ENCODE data around the gene IGFBPL1. TPM values are rescaled to one million over a fixed set of nuclear protein-coding genes. Genes with fewer than 3 reads are reported as not detected.

IGFBPL1 gene
- total RNA-seq, 4 donors from 2014 or later = not detected

GRCh38 chr9:38391278-38392118 lies 32.8 kb downstream of the IGFBPL1 start:
- intact Hi-C loops (cut with DNase I; ENCODE audit: low total_unique reads) = no loop called here
- TF ChIP-seq POLR2A (IDR thresholded peaks at IDR 0.05) = no peak
- TF ChIP-seq CTCF (IDR thresholded peaks at IDR 0.05) = no peak
- WGBS, 2 donors = 90 to 91% methylated on average over 18 of the region's 18 CpGs
- no peak for DNase-seq (ENCODE audit: low spot score in 2 of 2)
- H3K4me3 ChIP-seq (ENCODE audit: low read depth, poor library complexity, severe bottlenecking) = no peak overlapping the region

- intact Hi-C loops (cut with DNase I; ENCODE audit: low total_unique reads) = no loop called here
Measured at GRCh38 chr9:38390851-38391250, 33.4 kb downstream of the IGFBPL1 start.

GRCh38 chr9:38390442-38390841 lies 33.8 kb downstream of the IGFBPL1 start:
- DNase-seq (ENCODE audit: low spot score in 2 of 2) = no peak
- intact Hi-C loops (cut with DNase I; ENCODE audit: low total_unique reads) = no loop called here
- 78 to 92% methylated on average over 1 of the region's 1 CpG for WGBS, 2 donors
- H3K4me3 ChIP-seq (ENCODE audit: low read depth, poor library complexity, severe bottlenecking) = no peak overlapping the region
- TF ChIP-seq POLR2A (IDR thresholded peaks at IDR 0.05) (no peak), CTCF (IDR thresholded peaks at IDR 0.05) (no peak)

More at GRCh38 chr9:38390851-38391250, 33.4 kb downstream of the IGFBPL1 start:
- TF ChIP-seq POLR2A (IDR thresholded peaks at IDR 0.05) (no peak), CTCF (IDR thresholded peaks at IDR 0.05) (no peak)
- 68 to 89% methylated on average over 5 of the region's 5 CpGs for WGBS, 2 donors
- no peak for DNase-seq (ENCODE audit: low spot score in 2 of 2)
- H3K4me3 ChIP-seq (ENCODE audit: low read depth, poor library complexity, severe bottlenecking) = no peak overlapping the region

- no peak for DNase-seq (ENCODE audit: low spot score in 2 of 2)
- no peak for TF ChIP-seq CTCF (IDR thresholded peaks at IDR 0.05)
- TF ChIP-seq POLR2A (IDR thresholded peaks at IDR 0.05) = no peak
- 51 to 53% methylated on average over 4 of the region's 4 CpGs for WGBS, 2 donors
- intact Hi-C loops (cut with DNase I; ENCODE audit: low total_unique reads) = no loop called here
- H3K4me3 ChIP-seq (ENCODE audit: low read depth, poor library complexity, severe bottlenecking) = no peak overlapping the region
Measured at GRCh38 chr9:38389313-38389712, 34.9 kb downstream of the IGFBPL1 start.

GRCh38 chr9:38388283-38389223 lies 35.7 kb downstream of the IGFBPL1 start:
- WGBS, 2 donors = 50 to 53% methylated on average over 7 of the region's 7 CpGs
- TF ChIP-seq CTCF (IDR thresholded peaks at IDR 0.05) (no peak), POLR2A (IDR thresholded peaks at IDR 0.05) (no peak)
- H3K4me3 ChIP-seq (ENCODE audit: low read depth, poor library complexity, severe bottlenecking) = no peak overlapping the region
- intact Hi-C loops (cut with DNase I; ENCODE audit: low total_unique reads) = no loop called here
- DNase-seq (ENCODE audit: low spot score in 2 of 2) = peak in 1 of 2 donors; percentile 21
